ENCODE results near the gene IRF4.

- TF ChIP-seq EZH2phosphoT487 (IDR thresholded peaks at IDR 0.05; ENCODE audit: borderline replicate concordance, low read length) (no peak), CTCF (conservative IDR thresholded peaks at IDR 0.05; ENCODE audit: low read depth, low read length) (no peak)
Observed at GRCh38 chr6:389143-389542, 2.4 kb upstream of the IRF4 start.
